Dedifferentiated amniotic fluid mesenchymal stem cell (primary cell): ENCODE measurements around the gene CWC27.

ENCODE experiments used
- DNase-seq: peaks from one replicate; pipeline ENCODE4 v3.0.0-alpha.2; 2016; ENCODE audit errors: extremely low spot score

The CWC27 gene

GRCh38 chr5:64978546-64978945, 209.8 kb downstream of the CWC27 start:
- DNase-seq, result no peak

- DNase-seq, result no peak
Measured at GRCh38 chr5:64979531-64979930, 210.8 kb downstream of the CWC27 start.

- DNase-seq, result no peak
Measured at GRCh38 chr5:64980176-64980575, 211.4 kb downstream of the CWC27 start.

- no peak for DNase-seq
Measured at GRCh38 chr5:64987768-64988167, 219.0 kb downstream of the CWC27 start.

- no peak for DNase-seq
Measured at GRCh38 chr5:65009207-65009606, 240.5 kb downstream of the CWC27 start.

- no peak for DNase-seq
Measured at GRCh38 chr5:65010841-65011240, 242.1 kb downstream of the CWC27 start.

GRCh38 chr5:65012301-65012892, 243.7 kb downstream of the CWC27 start:
- no peak for DNase-seq

- no peak for DNase-seq
Measured at GRCh38 chr5:65013166-65013565, 244.4 kb downstream of the CWC27 start.

- DNase-seq, result no peak
Measured at GRCh38 chr5:65014769-65015168, 246.0 kb downstream of the CWC27 start.

- DNase-seq, result no peak
Measured at GRCh38 chr5:65015767-65016166, 247.0 kb downstream of the CWC27 start.

- no peak for DNase-seq
Measured at GRCh38 chr5:65017636-65018035, 248.9 kb downstream of the CWC27 start.

- DNase-seq, result no peak
Measured at GRCh38 chr5:65018763-65019162, 250.0 kb downstream of the CWC27 start.

GRCh38 chr5:65020492-65020891, 251.8 kb downstream of the CWC27 start:
- DNase-seq, result no peak

- DNase-seq, result no peak
Measured at GRCh38 chr5:65021527-65022226, 252.9 kb downstream of the CWC27 start.

GRCh38 chr5:65022932-65023331, 254.2 kb downstream of the CWC27 start:
- DNase-seq, result no peak

GRCh38 chr5:65024681-65025080, 256.0 kb downstream of the CWC27 start:
- no peak for DNase-seq

GRCh38 chr5:65026816-65027548, 258.3 kb downstream of the CWC27 start:
- no peak for DNase-seq

- DNase-seq, result no peak
Measured at GRCh38 chr5:65029178-65029577, 260.4 kb downstream of the CWC27 start.

GRCh38 chr5:65030056-65030455, 261.3 kb downstream of the CWC27 start:
- no peak for DNase-seq

- peak; percentile 82 for DNase-seq
Measured at GRCh38 chr5:65032250-65032649, 263.5 kb downstream of the CWC27 start.

GRCh38 chr5:65034029-65034812, 265.5 kb downstream of the CWC27 start:
- DNase-seq, result no peak

GRCh38 chr5:65034813-65035209, 266.1 kb downstream of the CWC27 start:
- no peak for DNase-seq
